ENCODE measurements around the gene CEP112. TPM values are rescaled to one million over a fixed set of nuclear protein-coding genes. Genes with fewer than 3 reads are reported as not detected.

The CEP112 gene
- total and polyA plus RNA-seq, 10 of the 15 experiments (the other 5 are each of a cell fraction or from before 2014, with no cell fraction given): 0.11 to 3.8 (median 0.32) TPM; not detected in 1

- TF ChIP-seq E4F1 (IDR thresholded peaks at IDR 0.05; ENCODE audit: borderline replicate concordance, partially characterized antibody): no peak
- no peak for TF ChIP-seq PAX8 (IDR thresholded peaks at IDR 0.05)
These were observed 14.9 kb downstream of the CEP112 start (continued) for GRCh38 chr17:66177048-66177447.

- H3K4me2 ChIP-seq (ENCODE audit: control insufficient read depth, insufficient read depth): no peak overlapping the region
- CTCF ChIA-PET: no interaction called here
- in situ Hi-C loops (cut with MboI): no loop called here
These were observed 16.0 kb downstream of the CEP112 start for GRCh38 chr17:66175892-66176291.

More at GRCh38 chr17:66175892-66176291, 16.0 kb downstream of the CEP112 start:
- H3K79me2 ChIP-seq (ENCODE audit: control insufficient read depth, insufficient read depth, low read length): no peaks in the 10 kb centered on the region
- H3K36me3 ChIP-seq (ENCODE audit: control insufficient read depth in 2 of 2, insufficient read depth in 2 of 2, low read length in 1 of 2): no peaks in the 10 kb centered on the region
- SMC1A ChIA-PET (ENCODE audit: uncharacterized antibody, unreplicated experiment): interaction anchor here (1.2 kb wide), 1 partner anchor 10 kb away, joined by 5 read pairs; no protein-coding TSS in a partner anchor
- POLR2A ChIA-PET: no interaction called here
- no peaks in the 10 kb centered on the region for H3K9me3 ChIP-seq (replicated peaks; ENCODE audit: control insufficient read depth, insufficient read depth, low read length)
- H2AFZ ChIP-seq (ENCODE audit: control insufficient read depth, low read depth, low read length): no peak overlapping the region
- H3K4me1 ChIP-seq (ENCODE audit: control insufficient read depth, insufficient read depth, low read length): no peaks in the 10 kb centered on the region
- no peak overlapping the region for H3K9ac ChIP-seq (ENCODE audit: control insufficient read depth, insufficient read depth, low read length)
- RAD21 ChIA-PET (ENCODE audit: unreplicated experiment): no interaction called here
- no peak overlapping the region for H3K4me3 ChIP-seq
- FAIRE-seq (no peak), ATAC-seq (no peak), DNase-seq (ENCODE audit: low read depth, low spot score) (no peak)
- intact Hi-C loops (cut with micrococcal nuclease; ENCODE audit: unreplicated experiment): no loop called here
- H3K27ac ChIP-seq (ENCODE audit: control insufficient read depth, insufficient read depth): no peak overlapping the region
- H4K20me1 ChIP-seq (ENCODE audit: control insufficient read depth, insufficient read depth): no peaks in the 10 kb centered on the region
- TF ChIP-seq TBL1XR1 (IDR thresholded peaks at IDR 0.05; ENCODE audit: low read depth, low read length) (no peak), RB1 (IDR thresholded peaks at IDR 0.05; ENCODE audit: borderline replicate concordance) (no peak), ZNF217 (IDR thresholded peaks at IDR 0.05) (no peak), PAX8 (IDR thresholded peaks at IDR 0.05) (no peak), NFYA (IDR thresholded peaks at IDR 0.05; ENCODE audit: borderline replicate concordance, low read depth, low read length) (no peak)
- no TSS peak for BruUV-seq (replicated peaks)
- 0% methylated on average over 1 of the region's 1 CpG for WGBS (ENCODE audit: insufficient coverage, insufficient replicate concordance, low lambda C conversion rate, missing lambda C conversion rate)
- no peaks in the 10 kb centered on the region for H3K27me3 ChIP-seq (replicated peaks in 1 of 2; ENCODE audit: control insufficient read depth in 2 of 2, insufficient read depth in 2 of 2, low read length in 1 of 2)

Measured in GM12878 (cell line).